PC-9 (cell line): ENCODE results near the gene RTL9.

ENCODE experiments used
- EZH2 ChIP-seq: fragments of 200-600 bp; sonication (generic); IDR thresholded peaks from 2 replicates; pipeline ENCODE4 v1.8.0; 2017; ENCODE audit warnings: antibody characterized with exemption, low read depth
- TF ChIP-seq, protein P1 (sequence below): fragments of 200-600 bp; sonication (generic); conservative IDR thresholded peaks from 2 replicates; pipeline ENCODE4 v1.6.1; 2017; ENCODE audit warnings: mixed run types, antibody characterized with exemption, mild to moderate bottlenecking, moderate library complexity

DNA sequence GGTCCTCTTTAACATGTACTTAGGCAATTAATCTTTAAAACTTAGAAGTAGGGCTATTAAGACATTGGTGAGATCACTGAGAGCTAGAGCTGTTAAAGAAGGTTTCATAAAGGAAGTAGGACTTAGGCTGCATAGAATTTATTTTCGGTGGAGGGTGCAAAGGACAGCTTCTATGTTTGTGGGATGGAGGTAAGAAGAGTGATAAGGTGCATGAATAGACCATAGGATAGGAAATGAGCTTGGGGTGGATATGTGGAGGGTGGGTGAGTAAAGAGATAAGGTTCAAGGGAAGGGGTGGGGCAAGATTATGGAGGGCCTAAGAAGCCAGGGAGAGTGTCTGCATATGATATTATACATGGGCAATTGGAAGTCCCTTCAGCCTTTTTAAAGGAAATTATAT, 15.9 kb downstream of the RTL9 start:
- TF ChIP-seq, protein P1, sequence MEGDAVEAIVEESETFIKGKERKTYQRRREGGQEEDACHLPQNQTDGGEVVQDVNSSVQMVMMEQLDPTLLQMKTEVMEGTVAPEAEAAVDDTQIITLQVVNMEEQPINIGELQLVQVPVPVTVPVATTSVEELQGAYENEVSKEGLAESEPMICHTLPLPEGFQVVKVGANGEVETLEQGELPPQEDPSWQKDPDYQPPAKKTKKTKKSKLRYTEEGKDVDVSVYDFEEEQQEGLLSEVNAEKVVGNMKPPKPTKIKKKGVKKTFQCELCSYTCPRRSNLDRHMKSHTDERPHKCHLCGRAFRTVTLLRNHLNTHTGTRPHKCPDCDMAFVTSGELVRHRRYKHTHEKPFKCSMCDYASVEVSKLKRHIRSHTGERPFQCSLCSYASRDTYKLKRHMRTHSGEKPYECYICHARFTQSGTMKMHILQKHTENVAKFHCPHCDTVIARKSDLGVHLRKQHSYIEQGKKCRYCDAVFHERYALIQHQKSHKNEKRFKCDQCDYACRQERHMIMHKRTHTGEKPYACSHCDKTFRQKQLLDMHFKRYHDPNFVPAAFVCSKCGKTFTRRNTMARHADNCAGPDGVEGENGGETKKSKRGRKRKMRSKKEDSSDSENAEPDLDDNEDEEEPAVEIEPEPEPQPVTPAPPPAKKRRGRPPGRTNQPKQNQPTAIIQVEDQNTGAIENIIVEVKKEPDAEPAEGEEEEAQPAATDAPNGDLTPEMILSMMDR = no peak
- no peak for TF ChIP-seq EZH2
